Measurements from ENCODE around the gene GLYR1.

Gene GLYR1

DNA sequence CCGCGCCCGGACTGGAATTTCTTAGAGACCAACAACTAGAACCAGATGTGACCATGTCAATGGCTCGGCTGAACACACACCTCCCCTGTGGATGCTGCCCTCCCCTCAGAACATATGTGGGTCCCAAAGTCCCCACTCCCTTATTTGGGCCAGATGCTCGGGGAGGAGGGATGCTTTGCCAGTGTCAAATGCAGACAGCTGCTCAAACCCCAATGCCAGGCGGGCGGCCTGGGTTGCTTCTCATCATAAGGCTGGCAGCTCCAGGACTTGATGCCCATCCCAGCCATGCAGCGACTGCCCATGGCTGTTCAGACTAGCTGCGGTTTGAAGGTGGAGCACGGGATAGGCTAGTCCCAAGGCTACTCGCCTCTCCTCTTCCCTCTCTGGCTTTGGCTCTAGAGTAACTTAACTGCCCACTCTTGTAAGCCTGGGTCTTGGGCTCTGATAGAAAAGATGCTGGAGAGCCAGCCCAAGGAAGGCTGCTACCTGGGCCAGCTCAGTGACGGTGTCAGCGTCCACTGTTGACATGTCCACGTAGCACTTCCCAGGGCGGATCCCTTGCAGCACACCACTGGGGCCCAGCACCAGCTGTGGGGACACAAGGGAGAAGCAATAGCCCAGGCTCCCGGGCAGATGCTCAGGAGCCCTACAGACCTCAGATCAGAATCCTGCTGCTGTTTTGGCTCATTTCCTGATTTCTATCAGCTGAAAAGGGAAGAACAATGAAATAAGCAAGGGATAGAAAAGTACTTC lies 33.7 kb downstream of the GLYR1 start:
- no peak for DNase-seq (ENCODE audit: extremely low read depth, insufficient read length)
- TF ChIP-seq, protein P1, sequence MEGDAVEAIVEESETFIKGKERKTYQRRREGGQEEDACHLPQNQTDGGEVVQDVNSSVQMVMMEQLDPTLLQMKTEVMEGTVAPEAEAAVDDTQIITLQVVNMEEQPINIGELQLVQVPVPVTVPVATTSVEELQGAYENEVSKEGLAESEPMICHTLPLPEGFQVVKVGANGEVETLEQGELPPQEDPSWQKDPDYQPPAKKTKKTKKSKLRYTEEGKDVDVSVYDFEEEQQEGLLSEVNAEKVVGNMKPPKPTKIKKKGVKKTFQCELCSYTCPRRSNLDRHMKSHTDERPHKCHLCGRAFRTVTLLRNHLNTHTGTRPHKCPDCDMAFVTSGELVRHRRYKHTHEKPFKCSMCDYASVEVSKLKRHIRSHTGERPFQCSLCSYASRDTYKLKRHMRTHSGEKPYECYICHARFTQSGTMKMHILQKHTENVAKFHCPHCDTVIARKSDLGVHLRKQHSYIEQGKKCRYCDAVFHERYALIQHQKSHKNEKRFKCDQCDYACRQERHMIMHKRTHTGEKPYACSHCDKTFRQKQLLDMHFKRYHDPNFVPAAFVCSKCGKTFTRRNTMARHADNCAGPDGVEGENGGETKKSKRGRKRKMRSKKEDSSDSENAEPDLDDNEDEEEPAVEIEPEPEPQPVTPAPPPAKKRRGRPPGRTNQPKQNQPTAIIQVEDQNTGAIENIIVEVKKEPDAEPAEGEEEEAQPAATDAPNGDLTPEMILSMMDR (IDR thresholded peaks at IDR 0.05; ENCODE audit: insufficient read depth, low read length, poor library complexity, severe bottlenecking), result no peak
- no peaks in the 10 kb centered on the region for H3K27me3 ChIP-seq (replicated peaks; ENCODE audit: control insufficient read depth, insufficient read depth, low read length)
- no peak overlapping the region for H3K4me3 ChIP-seq (replicated peaks; ENCODE audit: low read depth, low read length)
- H3K36me3 ChIP-seq (ENCODE audit: control insufficient read depth, insufficient read depth, low read length), result peaks cover 29% of the 10 kb centered on the region

DNA sequence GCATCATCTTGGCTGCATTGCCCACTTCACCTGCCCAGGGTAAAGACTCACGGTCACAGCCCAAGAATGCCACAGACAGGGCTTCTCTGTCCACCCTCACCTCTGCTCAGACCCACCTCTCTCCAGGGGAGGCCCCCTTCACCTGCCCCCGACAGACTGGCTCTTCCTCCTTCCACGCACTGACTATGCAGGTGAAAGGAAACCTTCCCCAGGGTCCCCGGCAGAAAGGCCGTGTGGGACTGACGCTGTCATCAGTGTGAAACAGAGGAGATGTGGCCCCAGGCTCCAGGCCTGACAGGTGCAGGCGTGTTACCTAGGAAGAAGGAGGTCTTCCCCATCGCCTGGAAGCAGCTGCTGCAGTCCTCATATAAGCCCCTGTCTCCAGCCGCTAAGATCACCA lies 35.3 kb downstream of the GLYR1 start:
- Histone ChIP-seq H3K27me3 (replicated peaks; ENCODE audit: control insufficient read depth, insufficient read depth, low read length) (no peaks in the 10 kb centered on the region), H3K4me3 (replicated peaks; ENCODE audit: low read depth, low read length) (no peak overlapping the region), H3K36me3 (ENCODE audit: control insufficient read depth, insufficient read depth, low read length) (peaks cover 23% of the 10 kb centered on the region)
- TF ChIP-seq, protein P1 (IDR thresholded peaks at IDR 0.05; ENCODE audit: insufficient read depth, low read length, poor library complexity, severe bottlenecking), result no peak
- no peak for DNase-seq (ENCODE audit: extremely low read depth, insufficient read length)

DNA sequence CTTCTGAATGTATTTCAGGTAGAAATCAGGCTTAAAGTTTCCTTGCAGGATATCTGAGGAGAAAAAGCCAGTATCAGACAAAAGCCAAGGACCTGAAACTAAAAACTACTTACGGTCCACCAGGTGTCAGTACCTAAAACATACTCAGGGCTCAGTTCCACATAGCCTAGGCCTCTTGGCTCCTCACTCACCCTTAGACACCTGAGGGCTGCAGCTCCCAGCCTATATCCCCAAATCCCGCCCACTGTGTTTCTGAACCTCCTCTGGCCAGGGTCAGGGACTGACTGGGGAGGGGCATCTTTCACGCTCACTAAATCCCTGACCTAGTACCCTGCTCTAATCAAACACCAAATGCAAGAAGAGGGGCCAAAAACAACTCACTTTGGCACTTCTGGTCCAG lies 35.8 kb downstream of the GLYR1 start:
- H3K27me3 ChIP-seq (replicated peaks; ENCODE audit: control insufficient read depth, insufficient read depth, low read length), result no peaks in the 10 kb centered on the region
- no peak for DNase-seq (ENCODE audit: extremely low read depth, insufficient read length)
- H3K4me3 ChIP-seq (replicated peaks; ENCODE audit: low read depth, low read length), result no peak overlapping the region
- peaks cover 23% of the 10 kb centered on the region for H3K36me3 ChIP-seq (ENCODE audit: control insufficient read depth, insufficient read depth, low read length)
- TF ChIP-seq, protein P1 (IDR thresholded peaks at IDR 0.05; ENCODE audit: insufficient read depth, low read length, poor library complexity, severe bottlenecking), result no peak

DNA sequence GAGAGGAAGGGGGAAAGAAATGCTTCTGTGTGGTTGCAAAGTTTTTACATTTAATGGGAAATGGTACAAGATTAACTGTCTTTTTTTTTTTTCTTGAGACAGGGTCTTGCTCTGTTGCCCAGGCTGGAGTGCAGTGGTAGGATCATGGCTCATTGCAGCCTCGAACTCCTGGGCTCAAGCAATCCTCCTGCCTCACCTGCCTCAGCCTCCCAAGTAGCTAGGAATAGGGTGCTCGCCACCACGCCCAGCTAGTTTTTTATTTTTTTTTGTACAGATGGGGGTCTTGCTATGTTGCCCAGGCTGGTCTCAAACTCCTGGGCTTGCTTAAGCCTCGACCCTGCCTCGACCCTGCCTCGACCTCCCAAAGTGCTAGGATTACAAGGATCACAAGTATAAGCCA lies 40.8 kb downstream of the GLYR1 start:
- Histone ChIP-seq H3K27me3 (replicated peaks; ENCODE audit: control insufficient read depth, insufficient read depth, low read length) (no peaks in the 10 kb centered on the region), H3K36me3 (ENCODE audit: control insufficient read depth, insufficient read depth, low read length) (peaks cover 15% of the 10 kb centered on the region), H3K4me3 (replicated peaks; ENCODE audit: low read depth, low read length) (no peak overlapping the region)
- no peak for DNase-seq (ENCODE audit: extremely low read depth, insufficient read length)
- TF ChIP-seq, protein P1 (IDR thresholded peaks at IDR 0.05; ENCODE audit: insufficient read depth, low read length, poor library complexity, severe bottlenecking), result no peak

DNA sequence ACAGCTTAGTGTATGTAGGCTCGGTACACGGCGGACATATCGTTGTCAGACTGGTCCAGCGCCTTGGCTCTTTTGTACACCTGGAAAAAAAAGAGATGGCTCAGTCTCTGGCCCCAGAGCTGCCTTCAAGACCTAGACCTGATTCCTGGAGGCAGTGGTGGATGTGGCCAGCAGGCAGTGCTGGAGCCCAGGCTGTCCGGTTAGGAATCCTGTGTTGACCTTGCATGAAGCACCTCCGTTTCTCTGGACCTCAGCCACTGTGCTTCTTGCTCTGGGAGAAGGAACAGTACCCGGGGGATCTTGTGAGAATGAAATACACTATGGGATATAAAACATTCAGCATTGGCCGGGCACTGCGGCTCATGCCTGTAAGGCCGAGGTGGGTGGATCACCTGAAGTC lies 41.9 kb downstream of the GLYR1 start:
- Histone ChIP-seq H3K27me3 (replicated peaks; ENCODE audit: control insufficient read depth, insufficient read depth, low read length) (no peaks in the 10 kb centered on the region), H3K36me3 (ENCODE audit: control insufficient read depth, insufficient read depth, low read length) (peaks cover 10% of the 10 kb centered on the region), H3K4me3 (replicated peaks; ENCODE audit: low read depth, low read length) (no peak overlapping the region)
- TF ChIP-seq, protein P1 (IDR thresholded peaks at IDR 0.05; ENCODE audit: insufficient read depth, low read length, poor library complexity, severe bottlenecking), result no peak
- no peak for DNase-seq (ENCODE audit: extremely low read depth, insufficient read length)

Measured in GM06990 (cell line).